ENCODE data around the gene ZMYM2.

Gene ZMYM2

GRCh38 chr13:20134732-20135131 is 176.2 kb downstream of the ZMYM2 start:
- DNase-seq (ENCODE audit: low spot score), result no peak

GRCh38 chr13:20136781-20137703 is 178.5 kb downstream of the ZMYM2 start:
- no peak for DNase-seq (ENCODE audit: low spot score)

- no peak for DNase-seq (ENCODE audit: low spot score)
These were observed 179.3 kb downstream of the ZMYM2 start for GRCh38 chr13:20137875-20138274.

GRCh38 chr13:20140487-20140886 is 182.0 kb downstream of the ZMYM2 start:
- DNase-seq (ENCODE audit: low spot score), result no peak

All from hematopoietic multipotent progenitor cell treated with erythropoietin and hydrocortisone succinate and interleukin-3 and kit ligand, for 15 days (in vitro differentiated cells).